Measurements from ENCODE around the gene POLE.
A peak's percentile ranks its signal among the peaks of the same experiment; 100 is the strongest.

The POLE gene, protein sequence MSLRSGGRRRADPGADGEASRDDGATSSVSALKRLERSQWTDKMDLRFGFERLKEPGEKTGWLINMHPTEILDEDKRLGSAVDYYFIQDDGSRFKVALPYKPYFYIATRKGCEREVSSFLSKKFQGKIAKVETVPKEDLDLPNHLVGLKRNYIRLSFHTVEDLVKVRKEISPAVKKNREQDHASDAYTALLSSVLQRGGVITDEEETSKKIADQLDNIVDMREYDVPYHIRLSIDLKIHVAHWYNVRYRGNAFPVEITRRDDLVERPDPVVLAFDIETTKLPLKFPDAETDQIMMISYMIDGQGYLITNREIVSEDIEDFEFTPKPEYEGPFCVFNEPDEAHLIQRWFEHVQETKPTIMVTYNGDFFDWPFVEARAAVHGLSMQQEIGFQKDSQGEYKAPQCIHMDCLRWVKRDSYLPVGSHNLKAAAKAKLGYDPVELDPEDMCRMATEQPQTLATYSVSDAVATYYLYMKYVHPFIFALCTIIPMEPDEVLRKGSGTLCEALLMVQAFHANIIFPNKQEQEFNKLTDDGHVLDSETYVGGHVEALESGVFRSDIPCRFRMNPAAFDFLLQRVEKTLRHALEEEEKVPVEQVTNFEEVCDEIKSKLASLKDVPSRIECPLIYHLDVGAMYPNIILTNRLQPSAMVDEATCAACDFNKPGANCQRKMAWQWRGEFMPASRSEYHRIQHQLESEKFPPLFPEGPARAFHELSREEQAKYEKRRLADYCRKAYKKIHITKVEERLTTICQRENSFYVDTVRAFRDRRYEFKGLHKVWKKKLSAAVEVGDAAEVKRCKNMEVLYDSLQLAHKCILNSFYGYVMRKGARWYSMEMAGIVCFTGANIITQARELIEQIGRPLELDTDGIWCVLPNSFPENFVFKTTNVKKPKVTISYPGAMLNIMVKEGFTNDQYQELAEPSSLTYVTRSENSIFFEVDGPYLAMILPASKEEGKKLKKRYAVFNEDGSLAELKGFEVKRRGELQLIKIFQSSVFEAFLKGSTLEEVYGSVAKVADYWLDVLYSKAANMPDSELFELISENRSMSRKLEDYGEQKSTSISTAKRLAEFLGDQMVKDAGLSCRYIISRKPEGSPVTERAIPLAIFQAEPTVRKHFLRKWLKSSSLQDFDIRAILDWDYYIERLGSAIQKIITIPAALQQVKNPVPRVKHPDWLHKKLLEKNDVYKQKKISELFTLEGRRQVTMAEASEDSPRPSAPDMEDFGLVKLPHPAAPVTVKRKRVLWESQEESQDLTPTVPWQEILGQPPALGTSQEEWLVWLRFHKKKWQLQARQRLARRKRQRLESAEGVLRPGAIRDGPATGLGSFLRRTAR (N-terminal part only)

DNA sequence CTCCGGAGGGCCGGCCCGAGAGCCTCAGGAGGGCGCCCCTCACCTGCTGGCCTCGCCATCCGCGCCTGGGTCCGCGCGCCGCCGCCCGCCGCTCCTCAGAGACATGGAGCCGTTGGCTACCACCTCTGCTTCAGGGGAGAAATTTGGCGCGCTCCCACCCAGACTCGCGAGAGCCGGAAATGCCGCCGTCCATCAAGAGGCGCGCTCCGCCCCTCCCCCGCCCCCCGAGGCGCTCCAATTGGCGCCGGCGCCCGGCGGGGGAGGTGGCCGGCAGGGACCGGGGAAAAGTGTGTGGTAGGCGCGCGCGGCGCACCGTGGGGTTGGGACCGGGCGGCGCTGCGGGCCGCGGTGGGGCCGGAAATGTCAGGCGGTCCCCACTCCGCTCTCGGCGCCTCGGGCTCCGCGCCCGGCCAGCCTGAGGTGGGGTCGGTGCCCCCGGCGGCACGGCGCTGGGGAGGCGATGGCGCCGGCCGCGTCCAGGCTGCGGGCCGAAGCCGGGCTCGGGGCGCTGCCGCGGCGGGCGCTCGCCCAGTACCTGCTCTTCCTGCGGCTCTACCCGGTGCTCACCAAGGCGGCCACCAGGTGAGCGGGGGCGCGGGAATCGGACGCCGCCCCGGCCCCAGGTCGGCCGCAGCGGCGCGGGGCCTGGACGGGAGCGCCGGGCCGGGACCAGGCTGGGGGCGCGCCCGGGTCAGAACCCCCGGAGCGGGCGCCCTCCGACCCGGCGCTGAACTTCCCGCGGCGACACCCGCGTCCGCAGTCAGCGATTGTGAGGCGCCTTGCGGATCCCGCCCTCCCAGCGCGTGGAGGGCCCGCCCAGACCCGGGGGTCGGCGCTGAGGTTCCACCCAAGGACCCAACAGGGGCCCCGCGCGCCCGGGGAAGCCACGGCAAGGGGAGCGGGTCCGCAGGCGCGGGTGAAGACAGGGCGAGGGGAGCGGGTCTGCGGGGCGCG lies at the start of gene POLE, which contains the start of gene PXMP2:
POLE (minus strand) TSS at position 132 of the 954 bp plus-strand sequence; CDS start at position 105, 27 bp downstream.
PXMP2 (plus strand) TSS at position 377 of the 954 bp plus-strand sequence; CDS start at position 461, 84 bp downstream.
- peak; percentile 94 for DNase-seq (ENCODE audit: low read depth)

DNA sequence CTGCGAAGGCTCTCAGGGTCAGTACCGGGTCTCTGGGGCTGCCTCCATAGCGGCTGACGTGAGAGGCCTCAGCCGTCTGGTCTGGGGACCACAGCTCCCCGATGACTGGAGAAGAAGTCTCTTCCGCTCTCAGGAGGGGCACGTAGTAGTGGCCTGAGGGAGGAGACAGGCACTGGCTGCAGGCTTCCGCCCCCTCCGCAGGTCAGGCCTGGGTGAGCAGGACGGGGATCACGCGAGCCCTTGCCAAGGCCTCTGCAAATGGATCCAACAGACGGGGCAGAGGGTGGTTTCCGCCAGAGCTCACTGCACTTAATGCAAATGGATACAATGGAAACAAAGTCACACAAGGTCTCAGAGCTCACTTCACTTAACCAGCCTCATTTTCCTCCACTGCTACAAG lies 49.8 kb upstream of the POLE start:
- no peak for DNase-seq (ENCODE audit: low read depth)

DNA sequence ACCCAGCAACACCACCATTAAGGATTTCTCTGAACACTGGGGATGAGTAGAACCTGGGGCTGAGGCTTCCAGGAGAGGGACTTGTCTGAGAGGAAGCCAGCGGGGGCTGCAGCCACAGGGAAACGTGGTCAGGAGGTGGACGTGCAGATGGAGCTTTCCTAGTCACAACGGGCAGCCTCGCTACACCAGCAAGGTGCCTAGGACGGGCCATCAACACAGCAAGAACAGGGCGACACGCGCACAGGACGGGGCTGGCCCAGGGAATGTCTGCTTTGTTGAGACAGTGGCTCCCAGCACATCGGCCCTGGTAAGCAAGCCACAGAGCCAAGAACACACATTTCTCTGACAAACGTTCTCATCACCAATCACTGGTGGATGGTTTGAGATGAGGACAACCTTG lies 49.2 kb upstream of the POLE start:
- DNase-seq (ENCODE audit: low read depth): no peak

DNA sequence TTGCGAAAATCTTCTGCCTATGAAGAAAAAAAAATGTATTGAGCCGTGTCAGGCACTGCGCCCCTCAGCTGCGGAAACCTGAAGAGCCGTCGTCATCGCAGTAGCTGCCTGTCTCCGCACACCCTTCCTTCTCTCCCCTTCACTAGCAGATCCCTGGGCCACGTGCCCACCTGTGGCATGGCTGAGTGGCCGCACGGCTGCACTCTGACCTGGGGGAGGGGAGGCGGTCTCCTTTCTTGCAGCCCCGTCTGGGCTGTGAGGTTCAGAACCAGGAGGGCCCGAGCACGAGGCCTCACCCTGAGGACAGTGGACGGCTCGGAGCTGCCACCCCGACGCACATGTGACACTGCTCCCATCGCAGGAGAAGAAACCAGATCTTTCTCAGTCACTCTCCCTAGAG lies 48.4 kb upstream of the POLE start:
- DNase-seq (ENCODE audit: low read depth): no peak

DNA sequence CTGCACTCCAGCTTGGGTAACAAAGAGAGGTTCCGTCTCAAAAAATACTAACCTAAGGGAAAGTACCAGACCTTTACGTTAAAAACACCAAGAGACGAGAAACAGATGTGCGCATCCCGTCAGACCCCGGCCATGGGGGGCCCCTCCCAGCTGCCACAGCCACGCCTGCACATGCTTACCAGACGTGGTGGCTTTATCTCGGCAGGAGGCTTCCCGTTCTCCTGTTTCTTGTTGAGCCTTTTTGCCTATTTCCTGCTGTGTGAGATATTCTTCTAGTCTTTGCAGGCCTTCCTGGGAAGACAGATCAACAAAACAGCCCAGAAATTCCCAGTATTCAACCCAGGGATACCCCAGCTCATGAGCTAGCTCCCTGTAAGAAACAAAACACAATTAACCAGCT lies 47.1 kb upstream of the POLE start:
- DNase-seq (ENCODE audit: low read depth): no peak

DNA sequence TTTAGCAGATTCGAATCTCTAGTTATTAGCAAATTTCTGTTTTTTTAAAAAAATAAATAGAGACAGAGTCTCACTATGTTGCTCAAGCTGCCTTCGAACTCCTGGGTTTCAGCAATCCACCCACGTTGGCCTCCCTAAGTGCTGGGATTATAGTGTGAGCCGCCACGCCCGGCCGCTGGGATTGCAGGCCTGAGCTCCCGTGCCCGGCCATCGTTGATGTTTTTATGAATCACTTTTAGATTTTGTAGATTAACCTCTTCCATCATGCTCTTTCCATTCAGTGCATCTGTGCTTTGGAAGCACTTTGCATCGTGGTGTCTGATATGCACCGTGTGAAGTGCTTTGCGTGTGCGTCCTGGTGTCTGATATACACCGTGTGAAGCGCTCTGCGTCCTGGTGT lies 44.4 kb upstream of the POLE start:
- DNase-seq (ENCODE audit: low read depth): peak; percentile 42

DNA sequence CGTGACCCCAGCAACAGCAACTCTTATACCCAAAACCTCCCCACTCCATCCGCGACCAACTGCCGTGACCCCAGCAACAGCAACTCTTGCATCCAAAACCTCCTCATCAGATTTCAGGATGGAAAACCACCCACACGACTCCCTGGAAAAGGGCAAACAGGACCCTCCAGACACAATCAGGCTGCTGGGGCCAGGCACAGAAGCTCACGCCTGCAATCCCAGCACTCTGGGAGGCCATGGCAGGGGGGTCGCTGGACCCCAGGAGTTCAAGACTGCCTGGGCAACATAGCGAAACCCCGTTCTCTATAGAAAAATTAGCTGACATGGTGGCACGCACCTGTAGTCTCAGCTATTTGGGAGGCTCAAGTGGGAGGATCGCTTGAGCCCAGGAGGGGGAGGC lies 43.2 kb upstream of the POLE start:
- no peak for DNase-seq (ENCODE audit: low read depth)

DNA sequence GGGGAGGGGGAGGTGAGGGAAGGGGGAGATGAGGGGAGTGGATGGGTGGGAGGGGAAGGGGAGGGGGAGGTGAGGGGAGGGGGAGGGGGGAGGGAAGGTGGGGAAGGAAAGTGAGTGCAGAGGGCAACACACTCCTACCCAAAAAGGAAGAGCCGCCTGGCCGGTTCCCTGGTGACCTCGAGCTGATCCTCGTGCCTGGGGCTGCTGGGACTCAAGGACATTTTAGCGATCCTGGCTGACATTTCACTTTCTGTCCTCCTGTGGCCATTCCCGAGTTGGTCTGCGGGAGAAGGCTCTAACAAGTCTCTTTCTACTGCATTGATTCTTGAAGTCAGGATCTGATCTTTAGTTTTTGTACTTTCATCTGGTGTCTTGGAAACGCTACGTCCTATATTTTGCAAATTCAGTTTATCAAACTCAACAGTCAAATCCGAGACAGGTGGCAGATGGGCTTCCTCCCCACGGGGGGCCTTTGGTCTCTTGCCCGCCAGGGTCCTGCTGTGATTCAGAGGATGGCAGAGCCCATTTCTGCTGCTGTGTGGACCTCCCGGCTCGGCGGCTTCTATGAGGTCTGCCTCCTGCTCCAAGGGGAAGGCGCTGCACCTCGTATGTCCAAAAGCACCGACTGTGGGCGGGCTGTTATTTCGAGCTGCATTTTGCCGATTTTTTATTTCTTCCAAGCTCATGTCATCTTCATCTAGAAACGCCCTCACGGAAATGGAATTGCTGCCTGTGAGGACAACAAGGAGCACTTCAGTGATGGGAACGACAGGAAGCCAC lies 42.6 kb upstream of the POLE start:
- DNase-seq (ENCODE audit: low read depth): no peak

DNA sequence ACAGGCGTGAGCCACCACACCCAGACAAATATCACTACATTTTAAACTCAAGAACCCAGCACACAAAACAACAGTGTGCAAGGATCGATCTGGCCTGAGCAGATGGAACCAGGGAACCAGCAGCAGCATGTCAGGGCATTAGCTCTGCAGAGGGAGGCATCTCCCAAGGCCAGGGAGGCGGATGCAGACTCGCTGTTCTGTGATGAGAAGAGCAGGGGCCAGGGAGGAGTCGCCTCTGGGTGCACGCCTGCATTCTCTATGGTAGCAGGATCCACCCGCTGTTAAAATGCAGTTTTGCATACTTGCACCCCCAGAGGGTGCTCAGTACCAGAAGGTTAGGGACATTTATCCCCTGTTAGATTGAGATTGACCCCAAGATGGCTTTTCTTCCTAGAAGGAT lies 41.4 kb upstream of the POLE start:
- no peak for DNase-seq (ENCODE audit: low read depth)

DNA sequence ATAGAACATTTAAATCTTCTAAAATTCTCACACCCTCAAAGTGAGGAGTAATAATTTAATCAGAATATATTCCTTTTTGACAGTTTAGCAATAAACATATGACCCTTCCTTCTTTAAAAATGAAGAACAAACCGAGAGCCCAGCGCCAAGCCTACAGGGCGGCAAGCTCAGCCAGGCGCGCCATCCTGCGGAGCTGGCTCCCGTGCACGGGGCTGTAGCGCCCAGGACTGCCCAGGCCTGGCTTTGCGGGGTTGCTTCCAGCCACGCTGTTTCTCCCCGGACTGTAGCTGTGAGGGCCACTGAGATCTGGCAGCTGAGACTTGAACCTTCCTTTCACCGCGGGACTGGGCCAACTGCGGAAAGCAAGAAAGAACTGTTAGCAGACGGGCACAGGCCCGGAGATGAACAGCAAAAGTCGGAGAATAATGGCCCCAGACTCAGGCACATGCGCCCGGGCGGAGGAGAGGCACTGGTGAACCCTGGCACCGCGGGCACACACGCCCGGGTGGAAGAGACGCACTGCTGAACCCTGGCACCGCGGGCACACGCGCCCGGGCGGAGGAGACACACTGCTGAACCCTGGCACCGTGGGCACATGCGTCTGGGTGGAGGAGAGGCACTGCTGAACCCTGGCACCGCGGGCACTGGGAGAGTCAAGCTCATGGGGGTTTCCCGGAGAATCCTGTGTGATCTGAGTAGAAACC lies 40.1 kb upstream of the POLE start:
- DNase-seq (ENCODE audit: low read depth): no peak

DNA sequence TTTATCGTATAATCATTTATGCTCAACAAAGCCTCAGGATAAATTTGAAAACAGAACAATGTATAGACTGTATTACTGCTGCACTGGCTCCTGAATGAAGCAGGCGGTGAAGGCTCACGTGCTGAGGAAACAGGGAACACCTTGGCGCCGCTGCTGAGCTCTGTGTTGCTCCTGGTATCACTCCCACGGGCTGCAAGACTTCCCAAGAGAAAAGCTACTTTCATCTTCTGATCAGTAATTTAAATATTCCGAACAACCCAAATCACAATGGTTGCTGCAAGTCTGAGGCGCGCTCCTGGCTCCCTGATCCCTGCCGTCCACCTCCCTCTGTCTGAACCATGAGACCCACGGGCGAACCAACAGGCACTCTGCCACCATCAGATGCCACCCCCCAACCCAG lies 39.2 kb upstream of the POLE start:
- no peak for DNase-seq (ENCODE audit: low read depth)

DNA sequence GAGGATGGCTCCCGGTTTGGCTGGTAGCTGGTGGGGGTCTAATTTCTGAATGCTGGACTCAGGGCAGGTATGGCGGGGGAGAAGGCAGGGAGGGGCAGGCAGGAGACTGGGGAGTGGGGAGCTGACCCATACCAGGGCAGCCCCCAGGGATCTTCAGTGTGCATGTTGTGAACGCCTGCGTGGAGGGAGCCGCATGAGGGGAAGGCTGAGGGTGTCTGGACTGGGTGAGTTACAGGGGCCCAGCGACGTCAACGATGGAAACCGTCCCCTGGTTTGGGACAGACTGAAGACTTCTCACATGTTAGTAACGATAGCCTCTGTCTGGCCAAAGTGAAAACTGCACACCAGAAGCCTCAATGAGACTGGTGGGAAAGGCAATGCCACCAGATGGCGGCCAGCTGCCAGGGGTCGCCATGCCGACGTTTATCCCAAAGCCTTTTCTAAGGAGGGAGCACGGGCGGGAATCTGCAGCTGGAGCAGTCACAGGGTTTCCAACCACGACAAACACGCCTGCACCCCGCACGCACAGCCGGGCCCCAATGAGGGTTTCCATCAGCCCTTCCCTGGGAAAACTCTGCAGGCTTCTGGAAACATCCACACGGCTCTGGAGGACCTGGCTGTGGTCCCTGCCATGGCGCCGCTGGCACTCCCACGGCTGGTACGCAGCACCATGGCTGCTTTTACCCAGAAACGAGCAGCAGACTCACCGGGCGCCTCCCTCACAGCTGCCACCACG lies 37.5 kb upstream of the POLE start:
- DNase-seq (ENCODE audit: low read depth): no peak

DNA sequence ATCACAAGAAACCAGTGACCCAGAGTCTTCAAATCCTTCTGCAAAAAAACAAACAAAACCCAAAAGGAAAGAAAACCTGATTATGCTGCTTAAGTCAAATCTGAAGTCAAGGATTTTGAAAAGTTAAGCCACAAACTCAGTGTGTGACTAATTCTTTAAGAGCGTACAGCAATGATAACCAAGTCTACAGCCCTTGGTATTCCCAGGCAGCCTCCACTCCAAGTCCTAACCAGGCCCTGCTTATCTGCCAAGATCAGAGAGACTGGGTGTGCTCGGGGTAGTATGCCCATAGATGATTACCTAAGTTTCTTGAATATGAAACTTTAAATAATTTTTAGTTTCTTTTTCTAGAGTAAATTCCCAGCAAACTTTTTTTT lies 36.6 kb upstream of the POLE start:
- peak; percentile 66 for DNase-seq (ENCODE audit: low read depth)

DNA sequence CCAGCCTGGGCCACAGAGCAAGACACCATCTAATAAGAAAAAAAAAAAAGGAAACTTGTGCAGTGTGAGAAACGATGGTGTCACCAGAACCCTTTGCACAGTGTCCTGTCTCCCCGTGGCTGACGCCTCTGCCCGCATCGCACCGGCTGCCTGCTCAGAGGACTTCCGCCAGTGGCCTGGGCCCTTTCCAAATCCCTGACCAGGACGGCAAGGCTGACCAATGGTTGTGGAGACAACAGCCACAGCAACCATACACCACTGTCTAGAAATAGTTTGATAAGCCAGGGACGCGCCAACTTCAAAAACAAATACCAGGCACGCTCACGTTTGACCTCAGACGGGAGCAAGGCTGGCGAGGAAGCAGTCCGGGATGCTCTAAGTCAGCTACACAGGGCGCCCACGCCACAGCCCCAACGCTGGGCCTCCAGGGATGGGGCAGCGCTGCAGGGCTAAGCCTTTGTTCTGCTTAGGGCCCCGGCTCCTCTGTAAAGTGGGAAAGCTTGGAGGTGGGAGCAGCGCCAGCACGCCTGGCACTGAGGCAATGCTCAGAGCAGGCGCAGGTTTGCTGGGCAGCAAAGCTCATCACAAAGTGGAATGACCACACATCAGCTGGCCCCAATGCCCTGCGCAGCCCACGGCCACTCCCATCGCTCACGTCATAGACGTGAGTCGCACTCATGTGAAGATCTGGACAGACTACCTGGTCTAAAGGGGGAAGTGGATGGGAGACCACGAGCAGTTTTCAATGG lies 36.0 kb upstream of the POLE start:
- peak; percentile 16 for DNase-seq (ENCODE audit: low read depth)

DNA sequence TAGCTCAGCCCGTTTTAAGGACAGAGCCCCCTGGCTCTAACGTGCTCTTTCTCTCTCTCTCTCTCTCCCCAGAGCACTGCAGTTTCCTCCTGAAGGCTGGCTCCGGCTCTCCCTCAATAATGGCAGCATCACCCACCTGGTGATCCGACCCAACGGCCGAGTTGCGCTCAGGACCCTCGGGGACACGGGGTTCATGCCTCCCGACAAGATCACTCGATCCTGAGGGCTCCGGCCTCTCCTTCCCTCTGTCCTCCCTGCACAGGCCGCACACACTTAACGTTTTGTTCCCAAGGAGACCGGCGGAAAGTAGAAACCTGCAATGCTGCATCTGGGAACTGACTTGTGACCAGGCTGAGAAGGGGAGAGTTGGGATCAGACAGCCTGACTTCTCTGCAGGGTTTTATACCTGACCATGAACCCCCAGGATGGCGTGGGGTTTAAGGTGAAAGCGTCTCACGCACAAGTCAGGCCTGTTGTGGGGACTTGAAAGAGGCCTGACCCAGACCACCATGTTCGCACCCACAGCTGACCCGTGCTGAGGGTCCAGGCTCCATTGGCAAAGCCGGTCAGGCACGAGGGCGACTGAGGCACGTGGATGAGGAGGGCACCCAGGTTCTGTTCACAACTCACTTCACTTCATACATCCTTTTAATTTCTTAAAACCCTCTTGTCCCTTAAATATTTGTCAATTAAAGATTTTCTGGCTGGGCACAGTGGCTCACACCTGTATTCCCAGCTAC lies 33.6 kb upstream of the POLE start:
- DNase-seq (ENCODE audit: low read depth): no peak

DNA sequence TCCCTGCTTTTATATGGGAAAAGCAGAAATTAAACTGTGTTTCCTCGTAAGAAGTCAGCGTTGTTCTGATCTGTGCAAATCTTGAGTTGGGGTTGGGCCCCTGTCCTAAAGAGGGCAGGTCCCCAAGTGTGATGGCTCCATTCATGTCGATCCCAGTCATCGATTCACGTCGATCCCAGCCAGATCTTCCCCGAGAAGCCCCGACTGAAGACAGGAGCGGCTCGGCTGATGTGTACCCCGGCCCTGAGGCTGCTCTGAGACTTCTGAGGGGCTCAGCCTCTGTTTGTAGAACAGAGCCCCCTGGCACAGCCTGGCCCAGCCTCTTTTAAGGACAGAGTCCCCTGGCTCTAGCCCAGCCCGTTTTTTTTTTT lies 32.8 kb upstream of the POLE start:
- no peak for DNase-seq (ENCODE audit: low read depth)

DNA sequence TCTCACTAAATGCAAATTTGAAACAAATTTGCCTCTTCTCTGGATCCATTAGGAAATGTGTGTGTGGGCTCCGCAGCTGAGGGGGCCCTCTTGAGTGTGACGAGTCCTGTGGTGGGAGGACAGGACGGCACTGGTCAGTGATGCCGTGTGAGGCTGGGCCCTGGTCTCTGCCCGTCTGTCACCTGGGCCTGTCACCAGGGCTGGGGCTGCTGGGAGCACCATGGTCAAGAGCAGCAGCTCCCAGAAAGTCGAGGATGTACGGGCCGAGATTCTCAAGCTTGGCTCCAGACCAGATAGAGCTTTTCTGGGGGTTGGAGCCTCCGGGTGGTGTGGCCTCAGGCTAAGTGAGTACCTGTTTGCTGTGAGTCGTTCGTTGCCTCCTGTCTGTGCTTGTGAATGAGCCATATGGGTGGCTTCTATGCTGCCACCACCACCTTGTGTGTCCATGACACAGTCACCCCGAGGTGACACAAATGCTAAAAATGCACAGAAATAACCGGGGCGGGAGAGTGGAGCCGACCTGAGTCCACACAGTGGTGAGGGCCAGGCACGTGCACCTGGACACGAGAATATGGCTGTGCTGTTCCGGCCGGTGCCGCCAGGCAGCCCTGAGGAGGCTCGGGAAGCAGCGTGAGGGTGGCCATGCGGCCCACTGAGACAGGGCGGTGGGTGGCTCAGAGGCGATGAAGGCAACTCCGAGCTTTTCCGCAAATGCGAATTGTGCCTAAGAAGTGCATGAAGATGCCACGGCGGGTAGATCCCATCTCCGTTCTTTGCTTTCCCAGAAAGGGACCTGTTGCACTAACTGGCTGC lies 32.2 kb upstream of the POLE start:
- DNase-seq (ENCODE audit: low read depth): no peak
